Mucosa of descending colon (tissue), 3 donors: ENCODE measurements around the gene RIPOR1. TPM values are rescaled to one million over a fixed set of nuclear protein-coding genes. Genes with fewer than 3 reads are reported as not detected.

Experiments used
- ATAC-seq: fragments of 200-7000 bp; cut with Tn5 transposase; one replicate; pipeline ENCODE4 v1.9.1; 2020; ENCODE audit warnings: mild to moderate bottlenecking, moderate library complexity
- DNase-seq, 3 donors: peaks; one replicate each; pipeline ENCODE4 v3.0.0-alpha.2; 2020
- H3K36me3 ChIP-seq: fragments of 200-600 bp; one replicate; pipeline ENCODE4 v1.8.0; 2021; ENCODE audit warnings: low read depth, mild to moderate bottlenecking
- H3K4me1 ChIP-seq: fragments of 200-600 bp; one replicate; pipeline ENCODE4 v1.8.0; 2021; ENCODE audit warnings: low read depth, mild to moderate bottlenecking
- H3K4me3 ChIP-seq: fragments of 200-600 bp; one replicate; pipeline ENCODE4 v1.8.0; 2021; ENCODE audit warnings: mild to moderate bottlenecking
- H3K9me3 ChIP-seq: fragments of 200-600 bp; one replicate; pipeline ENCODE4 v1.8.0; 2021; ENCODE audit warnings: mild to moderate bottlenecking
- CTCF ChIP-seq: fragments of 200-600 bp; IDR thresholded peaks from one replicate; pipeline ENCODE4 v1.8.0; 2022; ENCODE audit warnings: antibody characterized with exemption, mild to moderate bottlenecking
- intact Hi-C, 2 donors: fragments of 100-400 bp; cut with DNase I in 1 of 2; cut with micrococcal nuclease in 1 of 2; formaldehyde crosslinking; loops; one replicate each; pipeline versions ENCODE4 v1.11.0 to v1.11.1; 2022; cut with DNase I, micrococcal nuclease
- total RNA-seq, 3 donors: library from RNA; stranded (reverse); fragmentation: NEBNext Ultra II Directional in 2 of 3; extraction: Animal tissue kit (Norgen Biotek cat#: 25700) in 2 of 3; gene quantifications; one replicate each; pipeline versions ENCODE4 v1.2.1 to v1.2.4, GENCODE V29; 2021 to 2023
- donor health status: DM: no; HTN: no; CAD: no; lungs with moderate emphysema.
- donor health status: DM: no; HTN: no; CAD: no.
- donor health status: DM: no; HTN: yes; CAD: no.

Gene RIPOR1
- total RNA-seq, 3 donors from 2014 or later: 10.9 to 74.7 (median 20.5) TPM

DNA sequence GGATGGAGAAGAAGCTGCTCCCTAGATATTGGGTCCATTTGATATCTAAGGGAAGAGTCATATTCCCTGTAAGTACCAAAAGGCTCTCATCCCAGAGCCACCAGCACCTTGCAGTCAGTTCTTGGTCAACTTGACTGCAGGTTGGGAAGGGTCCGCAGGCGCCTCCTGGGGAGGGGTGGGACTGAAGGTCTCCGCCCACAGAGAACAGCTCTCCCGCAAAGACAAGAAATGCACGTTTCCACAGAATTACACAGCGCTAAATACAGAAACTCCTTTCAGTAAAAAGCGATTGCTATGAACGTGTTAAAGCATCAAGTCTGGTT is 32.8 kb downstream of the RIPOR1 start:
- intact Hi-C loops: no loop called here
- ATAC-seq (no peak), DNase-seq (peak in 1 of 3 donors; percentile 58)
- Histone ChIP-seq H3K36me3 (peaks cover 6% of the 10 kb centered on the region), H3K4me1 (peaks cover 20% of the 10 kb centered on the region), H3K4me3 (peak overlapping the region; percentile 96), H3K9me3 (no peaks in the 10 kb centered on the region)
- TF ChIP-seq CTCF: no peak

DNA sequence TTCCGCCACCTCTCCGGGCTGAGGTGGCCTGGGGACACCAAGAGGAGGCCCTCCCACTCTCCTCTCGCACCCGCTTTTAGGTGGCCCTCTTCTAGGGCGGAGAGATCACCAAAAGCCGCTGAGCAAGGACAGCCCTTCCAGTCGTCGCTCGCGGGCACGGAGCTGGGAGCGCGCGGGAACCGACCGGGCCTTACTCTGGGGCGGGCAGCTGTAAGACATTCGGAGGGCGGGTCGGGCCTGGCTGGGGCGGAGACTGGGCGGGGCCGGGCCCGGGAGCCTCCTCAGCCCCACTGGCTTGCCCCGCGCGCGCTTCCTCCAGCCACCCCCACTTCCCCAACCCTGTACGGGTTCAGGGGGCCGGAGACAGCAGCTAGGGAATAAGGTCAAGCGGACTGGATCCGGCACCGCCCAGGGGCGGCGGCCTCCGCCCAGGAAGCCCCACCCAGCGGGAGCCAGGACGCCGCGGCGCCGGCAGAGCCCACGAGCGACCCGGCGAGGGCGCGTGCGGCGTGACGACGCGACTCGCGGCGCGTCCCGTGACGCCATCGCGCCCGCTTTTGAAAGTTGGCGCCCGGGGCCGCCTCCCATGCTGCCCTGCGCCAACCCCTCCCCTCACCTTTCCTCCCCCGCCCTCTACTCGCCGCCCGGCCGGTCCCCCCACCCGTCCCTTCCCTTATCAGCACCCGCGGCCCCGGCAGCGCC is 33.3 kb downstream of the RIPOR1 start:
- DNase-seq (peak; percentile 97 to 99 (median 98)), ATAC-seq (peak; percentile 86)
- Histone ChIP-seq H3K9me3 (no peaks in the 10 kb centered on the region), H3K36me3 (peaks cover 6% of the 10 kb centered on the region), H3K4me3 (peak overlapping the region; percentile 96), H3K4me1 (peaks cover 20% of the 10 kb centered on the region)
- intact Hi-C loops: no loop called here
- TF ChIP-seq CTCF: no peak

DNA sequence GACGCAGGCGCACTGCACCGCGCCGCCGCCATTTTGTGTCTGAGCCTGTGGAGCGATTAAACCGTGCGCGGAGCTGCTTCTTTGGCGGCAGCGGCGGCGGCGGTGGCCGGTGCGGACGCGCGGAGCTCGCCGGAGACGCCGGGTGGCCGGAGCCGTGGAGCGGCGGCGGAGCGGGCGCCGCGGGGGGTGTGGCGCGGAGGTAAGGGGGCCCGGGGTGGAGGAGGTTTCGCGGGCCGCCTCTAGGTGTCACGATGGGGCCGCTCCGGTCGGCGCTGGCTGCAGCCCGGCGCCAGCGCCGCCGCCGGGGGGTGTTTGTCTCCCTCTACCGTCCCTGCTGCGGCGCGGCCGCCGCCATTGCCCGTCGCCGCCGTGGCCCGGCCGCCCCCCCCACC is 33.9 kb downstream of the RIPOR1 start, which contains the start of gene CTCF:
Gene CTCF (plus strand): TSS at position 1 of the 392 bp plus-strand sequence. CDS start 48,307 bp downstream, outside the sequence.
- Histone ChIP-seq H3K36me3 (peaks cover 6% of the 10 kb centered on the region), H3K9me3 (no peaks in the 10 kb centered on the region), H3K4me1 (peaks cover 20% of the 10 kb centered on the region), H3K4me3 (peak within 1 kb of the TSS; percentile 96)
- TF ChIP-seq CTCF: peak; percentile 41
- peak; percentile 72 for ATAC-seq
- intact Hi-C loops: no loop called here
- peak; percentile 82 to 92 (median 90) for DNase-seq

- TF ChIP-seq CTCF: no peak
- H3K9me3 ChIP-seq: no peaks in the 10 kb centered on the region
- H3K36me3 ChIP-seq: peaks cover 6% of the 10 kb centered on the region
- intact Hi-C loops: no loop called here
- H3K4me1 ChIP-seq: peaks cover 20% of the 10 kb centered on the region
- H3K4me3 ChIP-seq: peak overlapping the region; percentile 96
- DNase-seq (peak; percentile 62 to 80 (median 80)), ATAC-seq (peak; percentile 19)
These were observed 34.5 kb downstream of the RIPOR1 start for GRCh38 chr16:67562918-67563707.

GRCh38 chr16:67563708-67564468 is 35.3 kb downstream of the RIPOR1 start:
- Histone ChIP-seq H3K4me1 (peaks cover 20% of the 10 kb centered on the region), H3K9me3 (no peaks in the 10 kb centered on the region), H3K36me3 (peaks cover 6% of the 10 kb centered on the region), H3K4me3 (peak overlapping the region; percentile 96)
- DNase-seq (peak in 1 of 3 donors; percentile 53), ATAC-seq (peak; percentile 6)
- intact Hi-C loops: no loop called here
- no peak for TF ChIP-seq CTCF
